Endothelial cell of umbilical vein (primary cell): ENCODE data around the gene SLC31A2. TPM values are rescaled to one million over a fixed set of nuclear protein-coding genes. Genes with fewer than 3 reads are reported as not detected.

Source experiments
- BruUV-seq: library from RNA; stranded (reverse); fragments of 400-500 nt; replicated peaks from 2 replicates; lab custom pipeline; 2021; lab: Mats Ljungman, UMichigan
- CTCF ChIA-PET: fragments of 300-600, 350-600 bp; sonication (Branson Sonifier 250); formaldehyde crosslinking; loops from one replicate; lab custom pipeline; 2021; ENCODE audit warnings: antibody characterized with exemption, inconsistent platforms; lab: Charles Lee
- POLR2A ChIA-PET: fragments of 300-600, 350-600 bp; sonication (Branson Sonifier 250); formaldehyde crosslinking; loops from one replicate; lab custom pipeline; 2021; ENCODE audit warnings: antibody characterized with exemption, inconsistent platforms; lab: Charles Lee
- DNase-seq: peaks from one replicate; pipeline ENCODE4 v3.0.0-alpha.2; 2011; ENCODE audit warnings: low read depth, low spot score
- FAIRE-seq: peaks from 2 replicates; lab custom pipeline; 2011; peaks lifted over from hg19 to GRCh38; lab: Jason Lieb, UNC
- H2AFZ ChIP-seq: 2 replicates; pipeline ENCODE4 v1.6.0; 2012; ENCODE audit warnings: low read depth, low read length, control low read depth, inconsistent platforms
- H3K27ac ChIP-seq: 2 replicates; pipeline ENCODE4 v1.5.1; 2011; ENCODE audit warnings: low read depth, mild to moderate bottlenecking, control low read depth, low read length, moderate library complexity; ENCODE audit not compliant: insufficient read depth
- H3K27me3 ChIP-seq, 2 experiments: 2 replicates each; pipeline versions ENCODE4 v1.6.0 to v1.6.1; 2011; ENCODE audit warnings: low read length in 2 of 2, mixed read lengths in 1 of 2; ENCODE audit not compliant: control insufficient read depth in 2 of 2, insufficient read depth in 2 of 2
- H3K36me3 ChIP-seq, 2 experiments: 2 replicates in 1 of 2; 3 replicates in 1 of 2; pipeline ENCODE4 v1.5.1; 2011; ENCODE audit warnings: low read length in 2 of 2, mild to moderate bottlenecking in 1 of 2, moderate library complexity in 1 of 2; ENCODE audit not compliant: control insufficient read depth in 2 of 2, insufficient read depth in 2 of 2; ENCODE audit errors: extremely low read depth in 1 of 2
- H3K4me1 ChIP-seq: 3 replicates; pipeline ENCODE4 v1.5.1; 2011; ENCODE audit warnings: mild to moderate bottlenecking, low read length; ENCODE audit not compliant: control insufficient read depth, insufficient read depth; ENCODE audit errors: extremely low read depth
- H3K4me2 ChIP-seq: 2 replicates; pipeline ENCODE4 v1.6.1; 2011; ENCODE audit warnings: low read length, control low read depth, mixed read lengths; ENCODE audit not compliant: insufficient read depth
- H3K4me3 ChIP-seq, 3 experiments: fragments of 200-600 bp in 1 of 3; sonication (generic), shearing (Covaris generic) in 1 of 3; replicated peaks in 1 of 3; 2 replicates each; pipeline ENCODE4 v1.5.1; 2011 to 2016; ENCODE audit warnings: control low read depth in 3 of 3, low read length in 3 of 3, mild to moderate bottlenecking in 2 of 3, inconsistent platforms in 1 of 3, low read depth in 1 of 3, moderate library complexity in 1 of 3; ENCODE audit not compliant: insufficient read depth in 1 of 3
- H3K79me2 ChIP-seq: 2 replicates; pipeline ENCODE4 v1.6.0; 2012; ENCODE audit warnings: low read length, inconsistent platforms; ENCODE audit not compliant: control insufficient read depth, insufficient read depth
- H3K9ac ChIP-seq: replicated peaks from 2 replicates; pipeline ENCODE3; 2011; ENCODE audit warnings: low read length, control low read depth; ENCODE audit not compliant: insufficient read depth; ENCODE audit errors: extremely low read depth
- H3K9me1 ChIP-seq: replicated peaks from 3 replicates; pipeline ENCODE4 v1.6.0; 2011; ENCODE audit warnings: mild to moderate bottlenecking, low read length; ENCODE audit not compliant: control insufficient read depth, insufficient read depth; ENCODE audit errors: extremely low read depth
- H3K9me3 ChIP-seq: replicated peaks from 2 replicates; pipeline ENCODE4 v1.5.1; 2012; ENCODE audit warnings: low read length, inconsistent platforms; ENCODE audit not compliant: control insufficient read depth, insufficient read depth
- H4K20me1 ChIP-seq: replicated peaks from 2 replicates; pipeline ENCODE3; 2011; ENCODE audit warnings: mild to moderate bottlenecking, low read length; ENCODE audit not compliant: control insufficient read depth, insufficient read depth; ENCODE audit errors: extremely low read depth
- EZH2 ChIP-seq: IDR thresholded peaks from 2 replicates; pipeline ENCODE4 v1.6.1; 2012; ENCODE audit warnings: borderline replicate concordance, low read depth, mild to moderate bottlenecking, moderate library complexity, low read length, inconsistent platforms; ENCODE audit not compliant: severe bottlenecking
- FOS ChIP-seq: IDR thresholded peaks from 2 replicates; pipeline ENCODE4 v1.6.1; 2011; ENCODE audit warnings: mild to moderate bottlenecking, low read length, moderate library complexity, borderline replicate concordance; ENCODE audit not compliant: insufficient read depth
- GATA2 ChIP-seq: IDR thresholded peaks from 2 replicates; pipeline ENCODE4 v1.7.0; 2011; ENCODE audit warnings: low read depth, mild to moderate bottlenecking, moderate library complexity, mixed read lengths, low read length; ENCODE audit not compliant: insufficient read length, insufficient read depth
- JUN ChIP-seq: IDR thresholded peaks from 2 replicates; pipeline ENCODE4 v1.6.1; 2011; ENCODE audit warnings: borderline replicate concordance, low read depth; ENCODE audit not compliant: insufficient read length, insufficient read depth
- MYC ChIP-seq: IDR thresholded peaks from one replicate; pipeline ENCODE4 v1.6.1; 2011; ENCODE audit warnings: mild to moderate bottlenecking, low read depth, low read length
- POLR2A ChIP-seq: IDR thresholded peaks from 2 replicates; pipeline ENCODE4 v1.6.1; 2012; ENCODE audit warnings: low read depth, mild to moderate bottlenecking, control low read depth, low read length
- POLR2AphosphoS5 ChIP-seq: IDR thresholded peaks from 2 replicates; pipeline ENCODE4 v1.6.1; 2012; ENCODE audit warnings: low read depth, mild to moderate bottlenecking, control low read depth, low read length, moderate library complexity; ENCODE audit not compliant: insufficient read depth
- dilution Hi-C: fragments of 300-500 bp; cut with MboI; formaldehyde crosslinking; loops from one replicate; pipeline ENCODE4 v1.15.0; 2019; ENCODE audit warnings: low sequenced_read_pairs; ENCODE audit not compliant: extremely low pct_ligation_motif_present
- intact Hi-C: fragments of 100-400 bp; cut with micrococcal nuclease; formaldehyde crosslinking; loops from one replicate; pipeline ENCODE4 v1.10.0; 2022
- polyA plus RNA-seq, 4 experiments: library from polyadenylated mRNA; depleted of rRNA in 3 of 4; stranded (reverse) in 3 of 4; unstranded in 1 of 4; fragments of >200 nt; gene quantifications; 2 replicates each; pipeline versions ENCODE4 v1.2.1 to v1.2.3, GENCODE V29; 2011 to 2012; ENCODE audit warnings: missing spikeins in 1 of 4
- total RNA-seq: library from RNA; stranded (reverse); gene quantifications from 2 replicates; pipeline ENCODE4 v1.2.3, GENCODE V29; 2021
- TF ChIP-seq, protein P1 (sequence below): IDR thresholded peaks from 2 replicates; pipeline ENCODE4 v1.6.1; 2011; ENCODE audit not compliant: insufficient read depth, insufficient read length
- TF ChIP-seq, protein P2 (sequence below), 2 donors: IDR thresholded peaks; 1 replicate in 1 of 2; 2 replicates in 1 of 2; pipeline ENCODE4 v1.5.1; 2011; ENCODE audit warnings: low read length in 2 of 2, mild to moderate bottlenecking in 2 of 2, moderate library complexity in 2 of 2, control low read depth in 1 of 2, inconsistent platforms in 1 of 2, low read depth in 1 of 2; ENCODE audit not compliant: insufficient read depth in 1 of 2; ENCODE audit errors: extremely low read depth in 1 of 2

The SLC31A2 gene
- total and polyA plus RNA-seq, 2 donors (not counting 3 experiments of a cell fraction or from before 2014, with no cell fraction given): 3.7 to 9.8 TPM

DNA sequence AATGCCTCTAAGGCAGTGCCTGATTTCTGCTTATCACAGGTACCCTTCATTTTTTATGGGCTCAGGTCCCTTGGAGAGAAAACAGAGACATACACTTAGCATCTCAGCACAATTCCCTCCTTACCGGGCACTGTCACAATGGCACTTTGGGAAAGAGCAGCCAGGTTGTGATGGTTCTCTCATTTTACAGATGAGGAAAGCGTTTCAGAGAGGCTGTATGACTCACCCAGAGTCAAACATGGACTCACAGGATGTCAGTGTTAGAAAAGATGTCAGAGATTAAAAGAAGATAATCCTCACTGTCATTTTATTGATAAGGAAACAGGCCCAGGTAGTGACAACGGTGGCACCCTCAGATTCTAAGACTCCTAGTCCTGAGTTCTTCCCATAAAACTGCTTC is 12.0 kb upstream of the SLC31A2 start:
- Histone ChIP-seq H3K4me1 (no peaks in the 10 kb centered on the region), H3K27me3 (peaks cover 4 to 9% of the 10 kb centered on the region in 2 experiments), H2AFZ (no peak overlapping the region), H3K9me3 (no peaks in the 10 kb centered on the region), H3K9me1 (no peaks in the 10 kb centered on the region), H4K20me1 (no peaks in the 10 kb centered on the region), H3K36me3 (no peaks in the 10 kb centered on the region), H3K4me2 (no peak overlapping the region), H3K79me2 (no peaks in the 10 kb centered on the region), H3K4me3 (no peak overlapping the region), H3K27ac (no peak overlapping the region), H3K9ac (no peak overlapping the region)
- FAIRE-seq (no peak), DNase-seq (no peak)
- intact Hi-C loops (no loop called here), dilution Hi-C loops (no loop called here)
- CTCF ChIA-PET: interaction anchor here (1.2 kb wide), 1 partner anchor 12 kb away, joined by 3 read pairs; the partner anchor contains the start of gene SLC31A2
- no peak for TF ChIP-seq FOS
- TF ChIP-seq POLR2AphosphoS5: no peak
- TF ChIP-seq, protein P1, sequence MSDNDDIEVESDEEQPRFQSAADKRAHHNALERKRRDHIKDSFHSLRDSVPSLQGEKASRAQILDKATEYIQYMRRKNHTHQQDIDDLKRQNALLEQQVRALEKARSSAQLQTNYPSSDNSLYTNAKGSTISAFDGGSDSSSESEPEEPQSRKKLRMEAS: no peak
- no peak for TF ChIP-seq JUN
- TF ChIP-seq, protein P2, sequence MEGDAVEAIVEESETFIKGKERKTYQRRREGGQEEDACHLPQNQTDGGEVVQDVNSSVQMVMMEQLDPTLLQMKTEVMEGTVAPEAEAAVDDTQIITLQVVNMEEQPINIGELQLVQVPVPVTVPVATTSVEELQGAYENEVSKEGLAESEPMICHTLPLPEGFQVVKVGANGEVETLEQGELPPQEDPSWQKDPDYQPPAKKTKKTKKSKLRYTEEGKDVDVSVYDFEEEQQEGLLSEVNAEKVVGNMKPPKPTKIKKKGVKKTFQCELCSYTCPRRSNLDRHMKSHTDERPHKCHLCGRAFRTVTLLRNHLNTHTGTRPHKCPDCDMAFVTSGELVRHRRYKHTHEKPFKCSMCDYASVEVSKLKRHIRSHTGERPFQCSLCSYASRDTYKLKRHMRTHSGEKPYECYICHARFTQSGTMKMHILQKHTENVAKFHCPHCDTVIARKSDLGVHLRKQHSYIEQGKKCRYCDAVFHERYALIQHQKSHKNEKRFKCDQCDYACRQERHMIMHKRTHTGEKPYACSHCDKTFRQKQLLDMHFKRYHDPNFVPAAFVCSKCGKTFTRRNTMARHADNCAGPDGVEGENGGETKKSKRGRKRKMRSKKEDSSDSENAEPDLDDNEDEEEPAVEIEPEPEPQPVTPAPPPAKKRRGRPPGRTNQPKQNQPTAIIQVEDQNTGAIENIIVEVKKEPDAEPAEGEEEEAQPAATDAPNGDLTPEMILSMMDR (IDR thresholded peaks at IDR 0.05; ENCODE audit: extremely low read depth in 1 of 2, insufficient read depth in 1 of 2, low read depth in 1 of 2, low read length in 2 of 2): no peak
- TF ChIP-seq POLR2A: no peak
- TF ChIP-seq GATA2: no peak
- TF ChIP-seq EZH2: no peak
- TF ChIP-seq MYC: no peak
- POLR2A ChIA-PET: no interaction called here
- BruUV-seq: no TSS peak
